Stomach smooth muscle (tissue), 2 donors: Measurements from ENCODE around the gene TUBG2.
"Not testable (repeated sequence)": the region's sequence is repeated elsewhere in the genome, so short reads cannot be mapped to it uniquely, and the experiment has no call there.

ENCODE experiments used
- H3K27ac ChIP-seq: one replicate; pipeline ENCODE4 v1.7.0; 2013; ENCODE audit warnings: mild to moderate bottlenecking, low read length, inconsistent platforms
- H3K27me3 ChIP-seq, 2 donors: one replicate each; pipeline ENCODE4 v1.7.0; 2013; ENCODE audit warnings: low read length in 2 of 2; ENCODE audit not compliant: insufficient read depth in 2 of 2, control insufficient read depth in 1 of 2
- H3K36me3 ChIP-seq, 2 donors: one replicate each; pipeline ENCODE4 v1.7.0; 2013; ENCODE audit warnings: low read length in 2 of 2; ENCODE audit not compliant: control insufficient read depth in 2 of 2, insufficient read depth in 2 of 2
- H3K4me1 ChIP-seq: one replicate; pipeline ENCODE4 v1.7.0; 2013; ENCODE audit warnings: low read length; ENCODE audit not compliant: control insufficient read depth, insufficient read depth
- H3K4me3 ChIP-seq, 2 donors: one replicate each; pipeline ENCODE4 v1.7.0; 2013; ENCODE audit warnings: low read length in 2 of 2
- H3K9ac ChIP-seq, 2 donors: one replicate each; pipeline ENCODE4 v1.7.0; 2013; ENCODE audit warnings: low read length in 2 of 2, mild to moderate bottlenecking in 1 of 2
- H3K9me3 ChIP-seq, 2 donors: one replicate each; pipeline ENCODE4 v1.7.0; 2013; ENCODE audit warnings: low read length in 2 of 2; ENCODE audit not compliant: control insufficient read depth in 2 of 2
- donor health status: healthy.
- donor health status: Pancreatic carcinoma.

TUBG2 gene

GRCh38 chr17:42627032-42627764 lies 31.9 kb upstream of the TUBG2 start:
- not testable (repeated sequence) for H3K4me1 ChIP-seq, H3K4me3 ChIP-seq, H3K36me3 ChIP-seq, H3K27me3 ChIP-seq, H3K27ac ChIP-seq, H3K9me3 ChIP-seq, H3K9ac ChIP-seq

GRCh38 chr17:42629411-42630009 lies 29.6 kb upstream of the TUBG2 start:
- Histone ChIP-seq H3K36me3 (no peaks in the 10 kb centered on the region), H3K9me3 (no peaks in the 10 kb centered on the region), H3K27me3 (no peaks in the 10 kb centered on the region), H3K9ac (no peak overlapping the region), H3K27ac (no peak overlapping the region), H3K4me1 (no peaks in the 10 kb centered on the region), H3K4me3 (no peak overlapping the region)

GRCh38 chr17:42632949-42633444 lies 26.1 kb upstream of the TUBG2 start:
- Histone ChIP-seq H3K27ac (no peak overlapping the region), H3K4me1 (no peaks in the 10 kb centered on the region), H3K27me3 (no peaks in the 10 kb centered on the region), H3K4me3 (no peak overlapping the region), H3K9me3 (no peaks in the 10 kb centered on the region), H3K36me3 (no peaks in the 10 kb centered on the region), H3K9ac (no peak overlapping the region)

DNA sequence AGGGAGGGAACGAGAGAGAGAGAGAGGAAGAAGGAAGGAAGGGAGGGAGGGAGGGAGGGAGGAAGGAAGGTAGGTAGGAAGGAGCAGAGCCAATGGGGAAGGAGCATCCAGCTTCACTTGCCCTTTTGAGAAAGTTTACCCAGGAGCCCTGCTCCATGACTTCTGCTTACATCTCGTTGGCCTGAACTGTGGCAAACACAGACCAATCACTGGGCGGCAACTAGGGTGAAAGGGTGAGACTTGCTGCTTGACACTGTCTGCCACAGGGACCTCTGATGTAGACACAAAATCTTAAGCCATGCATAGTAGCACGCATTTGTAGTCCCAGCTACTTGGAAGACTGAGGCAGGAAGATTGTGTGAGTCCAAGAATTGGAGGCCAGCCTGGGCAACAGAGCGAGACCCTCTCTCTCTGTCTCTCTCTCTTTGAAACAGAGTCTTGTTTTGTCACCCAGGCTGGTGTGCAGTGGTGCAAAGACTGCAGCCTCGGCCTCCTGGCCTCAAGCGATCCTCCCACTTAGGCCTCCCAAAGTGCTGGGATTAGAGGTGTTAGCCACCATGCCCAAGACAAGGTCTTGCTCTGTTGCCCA lies 19.5 kb upstream of the TUBG2 start:
- Histone ChIP-seq H3K27me3 (peaks cover 0 to 2% of the 10 kb centered on the region in 2 donors), H3K9ac (no peak overlapping the region), H3K4me3 (no peak overlapping the region), H3K27ac (no peak overlapping the region), H3K9me3 (no peaks in the 10 kb centered on the region), H3K36me3 (no peaks in the 10 kb centered on the region), H3K4me1 (no peaks in the 10 kb centered on the region)

DNA sequence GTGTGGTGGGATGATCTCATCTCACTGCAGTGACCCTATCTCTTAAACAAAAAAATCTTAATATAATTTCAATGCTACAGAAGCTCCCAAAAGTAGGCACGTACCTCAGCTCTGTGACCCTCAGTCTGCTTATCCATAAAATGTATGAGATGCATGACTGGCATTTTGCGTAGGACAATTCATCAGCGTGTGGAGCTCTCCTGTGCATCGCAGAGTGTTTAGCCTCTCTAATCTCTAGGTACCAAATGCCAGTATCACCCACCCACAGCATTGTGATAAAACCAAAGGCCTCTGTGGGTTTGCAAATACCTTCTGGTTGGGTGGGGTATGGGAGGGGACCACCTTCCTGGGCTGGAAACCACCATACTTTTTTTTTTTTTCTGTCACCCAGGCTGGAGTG lies 19.0 kb upstream of the TUBG2 start:
- Histone ChIP-seq H3K4me1 (no peaks in the 10 kb centered on the region), H3K9ac (no peak overlapping the region), H3K9me3 (no peaks in the 10 kb centered on the region), H3K27me3 (peaks cover 0 to 2% of the 10 kb centered on the region in 2 donors), H3K4me3 (no peak overlapping the region), H3K36me3 (no peaks in the 10 kb centered on the region), H3K27ac (no peak overlapping the region)

GRCh38 chr17:42642336-42642735 lies 16.7 kb upstream of the TUBG2 start:
- no peak overlapping the region for H3K4me3 ChIP-seq
- H3K4me1 ChIP-seq: no peaks in the 10 kb centered on the region
- H3K27ac ChIP-seq: no peak overlapping the region
- no peaks in the 10 kb centered on the region for H3K9me3 ChIP-seq
- H3K9ac ChIP-seq: no peak overlapping the region
- no peaks in the 10 kb centered on the region for H3K36me3 ChIP-seq
- H3K27me3 ChIP-seq: peaks cover 0 to 2% of the 10 kb centered on the region in 2 donors

GRCh38 chr17:42647778-42648177 lies 11.3 kb upstream of the TUBG2 start:
- Histone ChIP-seq H3K9ac (no peak overlapping the region), H3K4me3 (no peak overlapping the region), H3K27ac (no peak overlapping the region), H3K9me3 (no peaks in the 10 kb centered on the region), H3K27me3 (no peaks in the 10 kb centered on the region), H3K36me3 (no peaks in the 10 kb centered on the region), H3K4me1 (no peaks in the 10 kb centered on the region)

DNA sequence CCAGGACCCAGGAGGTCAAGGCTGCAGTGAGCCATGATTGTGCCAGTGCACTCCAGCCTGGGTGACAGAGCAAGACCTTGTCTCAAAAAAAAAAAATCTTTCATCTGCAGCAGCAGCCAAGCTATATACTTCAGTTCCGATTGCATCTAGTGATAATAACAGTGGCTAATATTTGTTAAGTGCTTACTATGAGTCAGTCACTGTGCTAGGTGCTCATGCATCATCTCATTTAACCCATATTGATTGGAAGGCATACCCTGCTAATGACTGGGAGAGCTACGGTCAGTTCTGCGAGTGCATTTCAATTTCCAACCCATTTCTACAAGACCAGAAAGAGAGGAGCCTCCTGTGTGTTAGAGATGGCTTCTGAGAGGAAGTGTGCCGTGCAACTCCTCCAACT lies 7.7 kb upstream of the TUBG2 start:
- Histone ChIP-seq H3K4me3 (no peak overlapping the region), H3K4me1 (peaks cover 5% of the 10 kb centered on the region), H3K9ac (no peak overlapping the region), H3K9me3 (no peaks in the 10 kb centered on the region), H3K27me3 (no peaks in the 10 kb centered on the region), H3K36me3 (no peaks in the 10 kb centered on the region), H3K27ac (no peak overlapping the region)

- Histone ChIP-seq H3K27me3 (no peaks in the 10 kb centered on the region), H3K27ac (peak overlapping the region; percentile 84), H3K9ac (peak overlapping the region; percentile 59 to 79), H3K4me1 (peaks cover 5% of the 10 kb centered on the region), H3K4me3 (peak overlapping the region; percentile 72), H3K36me3 (no peaks in the 10 kb centered on the region), H3K9me3 (no peaks in the 10 kb centered on the region)
Measured at GRCh38 chr17:42653179-42654124, 5.6 kb upstream of the TUBG2 start.

- Histone ChIP-seq H3K27me3 (no peaks in the 10 kb centered on the region), H3K27ac (no peak overlapping the region), H3K4me1 (peaks cover 21% of the 10 kb centered on the region)
Measured at GRCh38 chr17:42655528-42655927, 3.6 kb upstream of the TUBG2 start.

More at GRCh38 chr17:42655528-42655927, 3.6 kb upstream of the TUBG2 start:
- H3K9ac ChIP-seq: no peak overlapping the region
- no peaks in the 10 kb centered on the region for H3K9me3 ChIP-seq
- no peak overlapping the region for H3K4me3 ChIP-seq
- H3K36me3 ChIP-seq: no peaks in the 10 kb centered on the region
